Endothelial cell of umbilical vein (primary cell): ENCODE measurements around the gene NTSR1. TPM values are rescaled to one million over a fixed set of nuclear protein-coding genes. Genes with fewer than 3 reads are reported as not detected.

Source experiments
- BruUV-seq: library from RNA; stranded (reverse); fragments of 400-500 nt; replicated peaks from 2 replicates; lab custom pipeline; 2021; lab: Mats Ljungman, UMichigan
- CTCF ChIA-PET: fragments of 300-600, 350-600 bp; sonication (Branson Sonifier 250); formaldehyde crosslinking; loops from one replicate; lab custom pipeline; 2021; ENCODE audit warnings: antibody characterized with exemption, inconsistent platforms; lab: Charles Lee
- POLR2A ChIA-PET: fragments of 300-600, 350-600 bp; sonication (Branson Sonifier 250); formaldehyde crosslinking; loops from one replicate; lab custom pipeline; 2021; ENCODE audit warnings: antibody characterized with exemption, inconsistent platforms; lab: Charles Lee
- DNase-seq: peaks from one replicate; pipeline ENCODE4 v3.0.0-alpha.2; 2011; ENCODE audit warnings: low read depth, low spot score
- FAIRE-seq: peaks from 2 replicates; lab custom pipeline; 2011; peaks lifted over from hg19 to GRCh38; lab: Jason Lieb, UNC
- H2AFZ ChIP-seq: 2 replicates; pipeline ENCODE4 v1.6.0; 2012; ENCODE audit warnings: low read depth, low read length, control low read depth, inconsistent platforms
- H3K27ac ChIP-seq: 2 replicates; pipeline ENCODE4 v1.5.1; 2011; ENCODE audit warnings: low read depth, mild to moderate bottlenecking, control low read depth, low read length, moderate library complexity; ENCODE audit not compliant: insufficient read depth
- H3K27me3 ChIP-seq, 2 experiments: 2 replicates each; pipeline versions ENCODE4 v1.6.0 to v1.6.1; 2011; ENCODE audit warnings: low read length in 2 of 2, mixed read lengths in 1 of 2; ENCODE audit not compliant: control insufficient read depth in 2 of 2, insufficient read depth in 2 of 2
- H3K36me3 ChIP-seq, 2 experiments: 2 replicates in 1 of 2; 3 replicates in 1 of 2; pipeline ENCODE4 v1.5.1; 2011; ENCODE audit warnings: low read length in 2 of 2, mild to moderate bottlenecking in 1 of 2, moderate library complexity in 1 of 2; ENCODE audit not compliant: control insufficient read depth in 2 of 2, insufficient read depth in 2 of 2; ENCODE audit errors: extremely low read depth in 1 of 2
- H3K4me1 ChIP-seq: 3 replicates; pipeline ENCODE4 v1.5.1; 2011; ENCODE audit warnings: mild to moderate bottlenecking, low read length; ENCODE audit not compliant: control insufficient read depth, insufficient read depth; ENCODE audit errors: extremely low read depth
- H3K4me2 ChIP-seq: 2 replicates; pipeline ENCODE4 v1.6.1; 2011; ENCODE audit warnings: low read length, control low read depth, mixed read lengths; ENCODE audit not compliant: insufficient read depth
- H3K4me3 ChIP-seq, 3 experiments: fragments of 200-600 bp in 1 of 3; sonication (generic), shearing (Covaris generic) in 1 of 3; replicated peaks in 1 of 3; 2 replicates each; pipeline ENCODE4 v1.5.1; 2011 to 2016; ENCODE audit warnings: control low read depth in 3 of 3, low read length in 3 of 3, mild to moderate bottlenecking in 2 of 3, inconsistent platforms in 1 of 3, low read depth in 1 of 3, moderate library complexity in 1 of 3; ENCODE audit not compliant: insufficient read depth in 1 of 3
- H3K79me2 ChIP-seq: 2 replicates; pipeline ENCODE4 v1.6.0; 2012; ENCODE audit warnings: low read length, inconsistent platforms; ENCODE audit not compliant: control insufficient read depth, insufficient read depth
- H3K9ac ChIP-seq: replicated peaks from 2 replicates; pipeline ENCODE3; 2011; ENCODE audit warnings: low read length, control low read depth; ENCODE audit not compliant: insufficient read depth; ENCODE audit errors: extremely low read depth
- H3K9me1 ChIP-seq: replicated peaks from 3 replicates; pipeline ENCODE4 v1.6.0; 2011; ENCODE audit warnings: mild to moderate bottlenecking, low read length; ENCODE audit not compliant: control insufficient read depth, insufficient read depth; ENCODE audit errors: extremely low read depth
- H3K9me3 ChIP-seq: replicated peaks from 2 replicates; pipeline ENCODE4 v1.5.1; 2012; ENCODE audit warnings: low read length, inconsistent platforms; ENCODE audit not compliant: control insufficient read depth, insufficient read depth
- H4K20me1 ChIP-seq: replicated peaks from 2 replicates; pipeline ENCODE3; 2011; ENCODE audit warnings: mild to moderate bottlenecking, low read length; ENCODE audit not compliant: control insufficient read depth, insufficient read depth; ENCODE audit errors: extremely low read depth
- CTCF ChIP-seq, 2 donors: IDR thresholded peaks; 1 replicate in 1 of 2; 2 replicates in 1 of 2; pipeline ENCODE4 v1.5.1; 2011; ENCODE audit warnings: low read length in 2 of 2, mild to moderate bottlenecking in 2 of 2, moderate library complexity in 2 of 2, control low read depth in 1 of 2, inconsistent platforms in 1 of 2, low read depth in 1 of 2; ENCODE audit not compliant: insufficient read depth in 1 of 2; ENCODE audit errors: extremely low read depth in 1 of 2
- EZH2 ChIP-seq: IDR thresholded peaks from 2 replicates; pipeline ENCODE4 v1.6.1; 2012; ENCODE audit warnings: borderline replicate concordance, low read depth, mild to moderate bottlenecking, moderate library complexity, low read length, inconsistent platforms; ENCODE audit not compliant: severe bottlenecking
- FOS ChIP-seq: IDR thresholded peaks from 2 replicates; pipeline ENCODE4 v1.6.1; 2011; ENCODE audit warnings: mild to moderate bottlenecking, low read length, moderate library complexity, borderline replicate concordance; ENCODE audit not compliant: insufficient read depth
- GATA2 ChIP-seq: IDR thresholded peaks from 2 replicates; pipeline ENCODE4 v1.7.0; 2011; ENCODE audit warnings: low read depth, mild to moderate bottlenecking, moderate library complexity, mixed read lengths, low read length; ENCODE audit not compliant: insufficient read length, insufficient read depth
- JUN ChIP-seq: IDR thresholded peaks from 2 replicates; pipeline ENCODE4 v1.6.1; 2011; ENCODE audit warnings: borderline replicate concordance, low read depth; ENCODE audit not compliant: insufficient read length, insufficient read depth
- MAX ChIP-seq: IDR thresholded peaks from 2 replicates; pipeline ENCODE4 v1.6.1; 2011; ENCODE audit not compliant: insufficient read depth, insufficient read length
- MYC ChIP-seq: IDR thresholded peaks from one replicate; pipeline ENCODE4 v1.6.1; 2011; ENCODE audit warnings: mild to moderate bottlenecking, low read depth, low read length
- POLR2A ChIP-seq: IDR thresholded peaks from 2 replicates; pipeline ENCODE4 v1.6.1; 2012; ENCODE audit warnings: low read depth, mild to moderate bottlenecking, control low read depth, low read length
- POLR2AphosphoS5 ChIP-seq: IDR thresholded peaks from 2 replicates; pipeline ENCODE4 v1.6.1; 2012; ENCODE audit warnings: low read depth, mild to moderate bottlenecking, control low read depth, low read length, moderate library complexity; ENCODE audit not compliant: insufficient read depth
- dilution Hi-C: fragments of 300-500 bp; cut with MboI; formaldehyde crosslinking; loops from one replicate; pipeline ENCODE4 v1.15.0; 2019; ENCODE audit warnings: low sequenced_read_pairs; ENCODE audit not compliant: extremely low pct_ligation_motif_present
- intact Hi-C: fragments of 100-400 bp; cut with micrococcal nuclease; formaldehyde crosslinking; loops from one replicate; pipeline ENCODE4 v1.10.0; 2022
- polyA plus RNA-seq, 4 experiments: library from polyadenylated mRNA; depleted of rRNA in 3 of 4; stranded (reverse) in 3 of 4; unstranded in 1 of 4; fragments of >200 nt; gene quantifications; 2 replicates each; pipeline versions ENCODE4 v1.2.1 to v1.2.3, GENCODE V29; 2011 to 2012; ENCODE audit warnings: missing spikeins in 1 of 4
- total RNA-seq: library from RNA; stranded (reverse); gene quantifications from 2 replicates; pipeline ENCODE4 v1.2.3, GENCODE V29; 2021

Gene NTSR1
- total and polyA plus RNA-seq, 2 donors (not counting 3 experiments of a cell fraction or from before 2014, with no cell fraction given): 0.14 to 2.1 TPM

- H3K9ac ChIP-seq: no peak overlapping the region
- H3K27ac ChIP-seq: no peak overlapping the region
- intact Hi-C loops (no loop called here), dilution Hi-C loops (no loop called here)
- no peaks in the 10 kb centered on the region for H3K9me1 ChIP-seq
- H3K27me3 ChIP-seq: no peaks in the 10 kb centered on the region
- BruUV-seq: no TSS peak
- H3K79me2 ChIP-seq: no peaks in the 10 kb centered on the region
- H2AFZ ChIP-seq: no peak overlapping the region
- FAIRE-seq (no peak), DNase-seq (no peak)
- H4K20me1 ChIP-seq: no peaks in the 10 kb centered on the region
- H3K4me1 ChIP-seq: peaks cover 11% of the 10 kb centered on the region
- TF ChIP-seq GATA2 (no peak), MAX (no peak), JUN (no peak), EZH2 (no peak), MYC (no peak), CTCF (IDR thresholded peaks at IDR 0.05; ENCODE audit: extremely low read depth in 1 of 2, insufficient read depth in 1 of 2, low read depth in 1 of 2, low read length in 2 of 2) (no peak), FOS (no peak), POLR2A (no peak), POLR2AphosphoS5 (no peak)
- no peak overlapping the region for H3K4me2 ChIP-seq
- CTCF ChIA-PET: interaction anchor here (1.3 to 1.4 kb wide), 2 partner anchors 63 to 93 kb away, joined by 3 read pairs; partner anchors contain the start of gene NTSR1
- H3K9me3 ChIP-seq: no peaks in the 10 kb centered on the region
- H3K36me3 ChIP-seq: no peaks in the 10 kb centered on the region
- POLR2A ChIA-PET: no interaction called here
- no peak overlapping the region for H3K4me3 ChIP-seq
These were observed 62.9 kb downstream of the NTSR1 start for GRCh38 chr20:62771396-62772102.
